ENCODE measurements around the gene ARHGAP31. TPM values are rescaled to one million over a fixed set of nuclear protein-coding genes. Genes with fewer than 3 reads are reported as not detected.

The ARHGAP31 gene
- total and polyA plus RNA-seq, 2 of the 8 experiments (the other 6 are each of a cell fraction or from before 2014, with no cell fraction given) = 1.1 to 7.6 TPM

DNA sequence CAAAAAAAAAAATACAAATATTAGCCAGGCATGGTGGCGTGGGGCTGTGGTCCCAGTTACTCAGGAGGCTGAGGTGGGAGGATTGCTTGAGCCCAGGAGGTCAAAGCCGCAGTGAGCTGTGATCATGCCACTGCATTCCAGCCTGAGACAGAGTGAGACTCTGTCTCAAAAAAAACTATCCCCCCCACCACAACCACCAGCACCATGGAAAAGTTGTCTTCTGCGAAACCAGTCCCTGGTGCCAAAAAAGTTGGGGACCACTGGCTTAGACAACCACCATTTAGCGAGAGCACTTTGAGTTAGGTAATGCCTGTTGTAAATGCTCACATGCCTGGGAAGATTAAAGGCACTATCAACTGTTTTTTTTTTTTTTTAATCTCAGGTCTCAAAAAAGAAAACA, 15.4 kb downstream of the ARHGAP31 start (continued):
- no peak for TF ChIP-seq EP300 (IDR thresholded peaks at IDR 0.05; ENCODE audit: borderline replicate concordance in 1 of 2, low read depth in 2 of 2, low read length in 2 of 2)

Measured in H1 (cell line).